Globus pallidus (tissue), 1 donor: ENCODE data around the gene RGPD3.
"Not testable (repeated sequence)": the region's sequence is repeated elsewhere in the genome, so short reads cannot be mapped to it uniquely, and the experiment has no call there.

Experiments used
- DNase-seq: peaks from one replicate; pipeline ENCODE4 v3.0.0-alpha.2; 2015; ENCODE audit warnings: low spot score

The RGPD3 gene

DNA sequence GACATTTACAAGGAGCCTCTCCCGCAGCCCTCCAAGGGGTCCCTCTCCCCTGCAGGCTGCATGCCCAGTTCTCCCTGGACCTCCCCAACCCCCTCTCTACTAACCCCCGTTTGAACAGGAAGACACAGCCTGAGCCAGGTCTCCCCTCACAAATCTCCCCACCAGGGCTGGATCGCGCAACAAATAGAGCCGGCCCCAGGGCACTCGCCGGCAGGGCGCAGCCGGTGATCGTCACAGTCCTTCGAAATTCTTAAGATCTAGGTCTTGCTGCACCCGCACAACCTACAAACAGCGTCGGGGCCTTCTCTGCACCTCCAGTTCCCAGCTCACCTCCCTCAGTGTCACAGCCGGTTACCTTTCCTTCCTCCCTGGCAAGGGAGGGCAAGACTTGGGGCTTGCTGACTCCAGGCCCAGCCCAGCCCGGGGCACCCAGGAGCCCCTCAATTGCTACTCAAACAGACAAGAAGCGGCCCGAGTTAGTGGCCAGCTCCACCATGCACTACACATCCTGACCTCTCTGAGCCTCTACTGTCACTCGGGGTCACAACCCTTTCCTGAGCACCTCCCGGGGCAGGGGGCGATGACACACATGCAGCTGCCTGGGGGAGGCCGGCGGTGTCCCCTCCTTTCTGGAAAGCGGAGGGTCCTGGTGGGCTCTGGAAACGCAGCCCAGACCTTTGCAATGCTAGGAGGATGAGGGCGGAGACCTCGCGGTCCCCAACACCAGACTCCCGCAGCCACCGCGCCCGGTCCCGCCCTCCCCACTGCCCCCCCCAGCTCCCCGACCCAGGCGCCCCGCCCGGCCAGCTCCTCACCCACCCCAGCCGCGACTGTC, 18.6 kb upstream of the RGPD3 start, which contains the start of gene CD8B2:
CD8B2 (plus strand) TSS at position 814 of the 835 bp plus-strand sequence. CDS start 63 bp downstream, outside the sequence.
- DNase-seq = not testable (repeated sequence)

DNA sequence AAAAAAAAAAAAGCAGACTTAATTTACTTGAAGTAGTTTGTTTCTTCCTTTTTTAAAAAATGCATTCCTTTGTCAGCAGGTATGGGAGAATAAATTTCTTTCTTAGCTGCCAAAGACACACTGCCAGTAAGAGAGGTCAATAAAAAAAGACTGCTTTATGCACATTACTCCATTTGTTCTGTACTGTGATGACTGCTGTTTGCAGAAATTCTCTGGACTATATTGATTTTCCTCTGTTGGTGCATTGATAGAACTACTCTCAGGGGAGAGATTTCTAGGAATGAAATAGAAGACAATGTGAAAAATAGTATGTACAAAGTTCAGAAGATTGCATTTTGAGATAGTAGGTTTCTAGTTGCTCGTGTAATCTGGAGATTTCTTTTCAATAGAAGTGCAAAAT, 11.3 kb upstream of the RGPD3 start:
- DNase-seq = not testable (repeated sequence)

DNA sequence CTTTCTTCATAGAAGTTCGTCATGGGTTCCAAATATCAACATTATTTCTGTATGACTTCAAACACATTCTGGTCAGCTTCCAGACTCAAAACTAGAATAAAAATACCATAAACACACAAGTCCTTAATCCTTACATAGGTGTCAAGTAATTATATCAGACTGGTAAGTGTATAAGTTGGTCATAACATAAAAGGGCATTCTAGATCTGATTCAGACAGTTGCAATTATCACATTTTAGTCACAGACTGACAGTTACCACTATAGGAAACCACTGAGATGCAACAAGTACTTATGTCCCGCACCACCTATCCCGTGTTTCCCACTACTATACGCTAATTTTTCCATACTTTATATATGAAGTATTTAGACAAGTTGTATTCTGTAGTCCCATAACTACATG, 9.4 kb upstream of the RGPD3 start:
- DNase-seq = not testable (repeated sequence)

DNA sequence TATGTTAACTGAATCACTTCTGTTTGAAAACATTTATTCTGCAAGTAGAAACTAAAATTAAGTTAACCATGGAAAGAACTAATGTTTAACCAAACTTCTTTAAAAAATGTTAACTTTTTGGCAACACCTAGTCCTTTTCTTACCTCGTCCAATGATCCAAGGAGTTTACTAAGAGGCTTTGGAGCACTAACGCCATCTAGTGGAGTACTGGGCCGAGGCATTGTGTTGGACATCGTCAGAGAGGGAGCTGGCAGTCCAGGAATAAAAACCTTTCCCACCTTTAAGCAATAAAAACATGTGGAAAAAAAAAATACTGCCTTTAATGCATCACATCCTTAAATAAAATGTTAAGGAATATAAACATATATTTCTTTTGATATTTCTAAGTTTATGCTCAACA, 2.4 kb upstream of the RGPD3 start:
- DNase-seq = not testable (repeated sequence)

DNA sequence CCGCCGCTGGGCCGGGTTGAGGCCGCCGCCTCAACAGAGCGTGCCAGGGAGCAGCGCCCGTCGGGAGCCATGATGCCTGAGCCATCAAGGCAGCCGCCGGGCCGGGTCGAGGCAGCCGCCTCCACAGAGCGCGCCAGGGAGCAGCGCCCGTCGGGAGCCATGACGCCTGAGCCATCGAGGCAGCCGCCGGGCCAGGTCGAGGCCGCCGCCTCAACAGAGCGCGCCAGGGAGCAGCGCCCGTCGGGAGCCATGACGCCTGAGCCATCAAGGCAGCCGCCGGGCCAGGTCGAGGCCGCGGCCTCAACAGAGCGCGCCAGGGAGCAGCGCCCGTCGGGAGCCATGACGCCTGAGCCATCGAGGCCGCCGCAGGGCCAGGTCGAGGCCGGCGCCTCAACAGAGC, 697 bp downstream of the RGPD3 start:
- not testable (repeated sequence) for DNase-seq

DNA sequence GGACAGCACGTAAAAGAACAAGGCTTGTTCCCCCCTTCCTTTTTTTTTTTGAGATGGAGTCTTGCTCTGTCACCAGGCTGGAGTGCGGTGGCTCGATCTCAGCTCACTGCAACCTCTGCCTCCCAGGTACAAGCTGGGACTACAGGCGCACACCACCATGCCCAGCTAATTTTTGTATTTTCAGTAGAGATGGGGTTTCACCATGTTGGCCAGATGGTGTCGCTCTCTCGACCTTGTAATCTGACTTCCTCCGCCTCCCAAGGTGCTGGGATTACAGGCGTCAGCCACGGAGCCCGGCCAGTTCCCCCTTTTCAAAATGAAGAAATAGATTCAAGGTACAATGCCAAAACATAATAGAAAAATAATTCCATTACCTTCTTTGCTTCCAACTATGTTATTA, 6.3 kb downstream of the RGPD3 start:
- DNase-seq = not testable (repeated sequence)

DNA sequence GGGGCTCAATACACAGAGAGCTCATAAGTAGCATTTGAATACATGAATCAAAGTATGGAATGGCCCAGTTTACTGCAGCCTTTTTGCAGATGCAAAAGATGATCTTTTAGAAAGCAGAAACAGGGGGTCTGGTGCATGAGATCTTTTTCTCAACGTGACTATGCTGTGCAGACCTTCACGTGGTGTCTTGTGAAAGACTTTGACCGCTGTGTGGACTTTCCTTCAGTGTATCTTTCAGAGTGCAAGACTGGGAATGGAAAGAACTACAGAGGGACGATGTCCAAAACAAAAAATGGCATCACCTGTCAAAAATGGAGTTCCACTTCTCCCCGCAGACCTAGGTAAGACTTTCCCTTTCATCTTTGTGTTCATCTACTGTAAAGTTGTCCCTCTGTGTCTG, 77.5 kb downstream of the RGPD3 start:
- not testable (repeated sequence) for DNase-seq

DNA sequence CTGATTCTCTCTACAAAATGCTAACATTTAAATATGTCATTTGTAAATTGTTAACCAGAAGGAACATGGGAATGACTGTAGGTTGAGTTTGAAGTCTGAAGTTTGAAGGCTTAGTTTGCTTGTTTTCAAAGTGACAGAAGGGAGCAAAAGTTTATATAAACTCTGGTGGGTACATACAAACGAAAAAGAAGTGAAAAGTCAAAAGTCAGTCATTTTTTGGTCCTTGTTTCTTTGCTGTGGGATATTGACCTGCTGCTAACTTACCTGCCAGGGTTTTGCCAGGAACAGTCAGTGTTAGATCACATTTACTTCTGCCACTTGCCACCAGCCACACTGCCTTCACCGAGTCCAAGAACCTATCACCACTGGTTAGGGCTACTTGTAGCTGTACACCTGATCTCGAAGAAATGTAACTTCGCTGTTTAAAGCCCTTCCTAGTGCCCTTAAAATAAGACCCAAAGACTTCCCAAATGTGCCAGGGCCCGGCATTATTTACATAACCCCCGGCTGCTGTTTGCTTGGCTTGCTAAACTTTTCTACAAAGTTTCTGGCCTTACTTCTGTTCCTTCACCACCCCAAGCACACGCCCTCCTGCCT, 79.3 kb downstream of the RGPD3 start:
- not testable (repeated sequence) for DNase-seq

DNA sequence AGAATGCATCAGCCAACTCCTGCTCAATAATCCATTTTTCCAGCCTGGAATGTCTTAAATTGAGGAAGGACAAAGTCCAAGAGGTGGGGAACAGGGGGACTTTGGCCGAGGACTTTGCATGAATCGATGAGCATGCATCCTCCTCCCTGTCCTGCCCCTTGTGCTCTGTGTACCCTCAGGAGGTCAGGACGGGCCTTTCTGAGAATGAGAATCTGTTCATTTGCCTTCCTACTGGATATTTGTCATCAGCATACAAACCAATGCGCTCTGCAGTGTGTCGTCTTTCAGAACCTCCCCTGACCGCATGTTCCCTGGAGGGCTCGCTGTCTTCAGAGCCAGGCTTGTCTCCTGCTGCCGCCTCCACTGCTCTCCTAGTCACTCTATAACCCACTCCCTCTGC, 83.7 kb downstream of the RGPD3 start:
- not testable (repeated sequence) for DNase-seq

DNA sequence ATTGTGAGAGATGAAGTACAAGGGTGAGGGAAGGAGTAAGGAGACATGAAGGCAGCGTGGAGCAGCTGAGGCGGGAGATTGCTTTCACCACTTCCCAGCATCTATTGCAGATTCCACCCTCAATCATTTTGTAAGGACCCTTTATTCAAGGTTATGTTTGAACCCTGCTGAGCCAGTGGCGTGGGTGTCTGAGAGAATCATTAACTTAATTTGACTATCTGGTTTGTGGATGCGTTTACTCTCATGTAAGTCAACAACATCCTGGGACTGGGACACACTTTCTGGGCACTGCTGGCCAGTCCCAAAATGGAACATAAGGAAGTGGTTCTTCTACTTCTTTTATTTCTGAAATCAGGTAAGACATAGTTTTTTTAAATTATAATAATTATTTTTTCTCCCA, 86.3 kb downstream of the RGPD3 start:
- DNase-seq = not testable (repeated sequence)

DNA sequence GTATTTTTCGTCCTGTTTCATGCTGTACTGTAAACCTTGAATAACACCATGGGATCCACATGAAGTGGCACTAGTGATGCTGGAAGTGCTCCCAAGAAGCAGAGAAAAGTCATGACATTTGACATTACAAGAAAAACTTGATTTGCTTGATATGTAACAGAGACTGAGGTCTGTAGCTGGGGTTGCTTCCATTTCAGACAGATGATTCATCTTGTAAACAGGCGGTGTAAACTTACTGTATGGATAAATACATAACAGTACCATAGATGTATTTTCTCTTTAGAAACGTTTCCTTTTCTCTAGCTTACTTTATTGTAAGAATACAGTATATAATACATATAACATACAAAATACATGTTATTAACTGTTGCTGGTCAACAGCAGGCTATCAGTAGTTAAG, 88.6 kb downstream of the RGPD3 start:
- not testable (repeated sequence) for DNase-seq

DNA sequence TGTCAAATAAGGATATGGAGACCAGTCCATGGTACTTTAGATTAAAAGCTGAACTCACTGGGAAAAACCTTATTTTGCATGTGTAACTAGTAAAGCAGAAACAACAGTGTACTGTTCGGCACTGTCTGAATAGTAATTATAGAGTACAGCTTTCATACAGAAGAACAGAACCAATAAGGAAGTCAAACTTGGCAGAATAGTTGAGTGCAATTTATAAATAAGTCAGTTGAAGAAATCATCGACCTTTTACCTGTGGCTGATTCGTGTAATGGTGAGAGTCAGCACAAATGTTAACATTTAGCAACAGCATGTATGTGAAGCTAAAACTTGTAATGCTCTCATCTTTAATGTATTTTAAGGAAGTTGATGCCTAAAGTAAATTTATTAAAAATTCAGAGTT, 99.0 kb downstream of the RGPD3 start:
- DNase-seq = not testable (repeated sequence)

DNA sequence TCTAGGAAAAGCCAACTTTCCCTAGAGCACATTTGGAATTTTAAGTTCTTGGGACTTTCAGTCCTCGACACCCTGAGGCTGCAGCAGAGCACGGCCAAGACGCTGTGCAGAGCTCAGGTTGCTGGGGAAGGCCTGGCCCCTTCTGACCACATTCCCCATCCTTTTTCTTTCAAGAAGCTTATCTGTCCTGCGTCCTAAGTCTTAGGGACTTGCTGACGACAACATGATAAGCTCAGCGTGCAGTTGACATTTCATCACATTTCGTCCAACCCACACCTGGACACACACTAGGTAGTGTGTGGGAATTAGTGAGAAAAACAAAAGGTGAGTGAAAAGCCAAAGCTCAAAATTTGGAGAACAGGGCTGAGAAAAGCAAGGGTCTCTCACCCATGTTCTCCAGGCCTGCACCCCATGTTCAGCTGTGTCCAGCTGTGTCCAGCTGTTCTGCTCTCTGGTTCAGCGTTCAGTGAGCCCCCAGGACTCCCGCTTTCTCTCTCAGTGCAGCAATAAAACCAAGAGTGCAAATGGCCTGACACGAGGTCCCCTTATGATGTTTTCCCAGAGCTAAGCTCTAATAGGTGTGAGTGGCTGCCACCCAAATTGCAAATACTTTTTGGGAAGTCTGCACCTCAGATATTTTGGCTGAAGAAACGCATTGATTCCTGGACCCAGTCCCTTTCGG, 101.9 kb downstream of the RGPD3 start:
- no peak for DNase-seq

DNA sequence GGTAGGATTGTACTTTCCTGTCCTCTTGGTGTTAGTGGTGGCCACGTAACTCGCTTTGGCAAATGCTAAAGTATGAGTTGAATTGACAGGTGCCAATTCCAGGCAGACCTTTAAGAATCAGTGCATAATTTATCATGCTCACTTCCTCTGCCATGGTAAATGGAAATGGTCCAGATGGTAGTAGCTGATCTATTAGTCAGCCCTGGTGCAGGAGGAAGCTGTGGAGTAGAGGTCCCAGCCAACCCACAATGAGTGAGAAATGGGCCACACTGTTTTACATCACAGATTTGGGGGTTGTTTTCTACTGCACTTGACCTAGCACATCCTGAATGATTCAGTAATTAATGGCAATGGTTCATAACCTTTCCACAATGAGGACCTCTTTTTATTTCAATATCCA, 104.4 kb downstream of the RGPD3 start:
- DNase-seq = no peak

DNA sequence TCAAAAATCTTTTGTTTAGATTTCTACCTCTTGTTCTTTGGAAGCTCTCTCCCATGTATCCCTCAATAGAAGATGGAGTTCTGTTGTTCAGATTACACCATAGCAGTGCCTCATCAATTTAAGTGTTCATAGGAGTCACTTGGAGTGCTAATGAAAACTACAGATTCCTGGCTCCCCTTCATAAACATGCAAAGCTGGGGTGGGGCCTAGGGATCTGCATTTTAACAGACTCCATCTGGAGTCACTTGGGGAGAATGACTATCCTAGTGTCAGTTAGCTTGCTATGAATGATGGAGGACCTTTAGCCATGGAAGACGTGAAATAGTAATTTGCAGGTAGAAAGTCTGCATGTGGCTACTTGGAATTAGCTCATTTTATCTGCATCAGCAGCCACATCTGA, 105.4 kb downstream of the RGPD3 start:
- DNase-seq = no peak

DNA sequence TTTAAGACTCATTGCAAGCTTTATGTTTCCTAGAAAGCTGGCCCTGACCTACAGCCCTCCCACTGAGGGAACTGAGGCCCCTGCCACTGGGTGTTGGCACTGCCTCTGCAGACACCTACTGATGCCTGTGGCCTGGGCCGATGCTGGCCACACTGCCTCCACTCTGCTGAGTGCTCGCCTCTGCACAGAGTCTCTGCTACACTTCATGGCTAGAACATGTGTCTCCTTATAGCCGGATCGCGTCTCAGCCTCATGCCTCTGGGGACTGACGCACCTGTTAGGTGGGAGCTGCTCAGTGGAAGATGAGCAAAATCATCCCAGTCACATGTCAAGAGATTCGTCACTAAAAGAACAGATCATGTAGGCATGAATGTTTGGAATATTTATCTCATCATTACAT, 108.7 kb downstream of the RGPD3 start:
- DNase-seq = no peak

DNA sequence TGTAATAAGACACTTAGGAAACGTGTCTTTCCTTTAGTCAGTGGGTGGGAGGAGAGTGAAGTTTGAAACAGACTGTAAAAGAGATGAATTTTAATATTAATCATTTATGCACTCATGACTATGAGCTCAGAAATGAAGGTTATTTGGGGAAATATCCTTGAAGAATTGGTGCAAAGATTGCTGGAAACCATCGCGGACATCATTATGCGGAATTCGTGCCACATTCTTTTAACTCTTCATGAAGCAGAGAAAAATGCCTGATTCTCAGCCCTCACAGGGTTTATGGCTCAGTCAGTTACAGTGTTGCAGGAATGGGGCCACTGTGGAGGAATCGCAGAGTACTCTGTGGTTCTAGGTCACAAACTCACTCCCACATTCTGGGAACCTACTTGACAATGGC, 109.7 kb downstream of the RGPD3 start:
- DNase-seq = no peak

DNA sequence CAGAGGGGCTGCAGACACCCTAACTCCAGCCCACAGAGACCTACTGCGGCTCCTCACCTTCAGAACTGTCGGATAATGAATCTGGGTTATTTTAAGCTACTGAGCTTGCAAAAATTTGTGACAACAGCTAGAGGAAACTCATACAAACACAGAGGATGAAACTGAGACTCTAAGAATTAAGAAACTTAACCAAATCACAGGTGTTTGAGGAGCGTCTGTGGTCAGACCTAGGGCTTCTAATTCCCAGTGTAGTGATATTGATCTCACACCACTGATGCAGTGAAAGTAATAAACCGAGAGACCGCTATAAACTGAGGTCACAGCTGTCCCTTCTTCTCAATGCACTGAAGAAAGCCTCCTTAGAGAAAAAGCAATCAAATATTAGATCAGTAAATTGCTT, 110.1 kb downstream of the RGPD3 start:
- no peak for DNase-seq

DNA sequence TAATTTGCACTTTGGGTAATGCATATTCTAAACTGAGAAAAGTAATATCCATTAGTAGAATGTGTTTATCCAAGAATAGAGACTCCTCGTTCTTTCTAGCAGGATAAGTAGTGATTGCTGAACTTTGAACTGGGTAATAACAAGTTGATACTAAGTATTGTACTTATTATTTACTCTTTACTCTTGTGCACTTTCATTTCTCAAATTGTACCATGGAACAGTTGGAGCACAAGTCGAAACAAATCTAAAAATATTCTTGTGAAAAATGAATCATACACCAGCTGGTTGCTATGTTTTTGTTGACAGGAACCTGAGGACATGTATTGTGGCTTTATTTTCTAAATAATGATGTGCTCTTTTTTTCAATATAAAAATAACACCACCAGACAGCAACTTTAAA, 111.9 kb downstream of the RGPD3 start:
- no peak for DNase-seq

DNA sequence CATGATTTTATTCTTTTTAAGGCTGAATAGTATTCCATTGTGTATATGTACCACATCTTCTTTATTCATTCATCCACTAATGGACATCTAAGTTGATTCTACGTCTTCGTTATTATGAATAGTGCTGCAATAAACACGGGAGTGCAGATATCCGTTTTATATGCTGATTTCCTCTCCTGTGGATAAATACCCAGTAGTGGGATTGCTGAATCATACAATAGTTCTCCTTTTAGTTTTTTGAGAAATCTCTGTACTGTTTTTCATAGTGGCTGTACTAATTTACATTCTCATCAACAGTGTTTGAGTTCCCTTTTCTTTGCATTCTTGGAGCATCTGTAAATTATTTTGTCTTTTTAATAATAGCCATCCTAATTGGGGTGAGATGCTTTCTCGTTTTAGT, 114.5 kb downstream of the RGPD3 start:
- DNase-seq = no peak

DNA sequence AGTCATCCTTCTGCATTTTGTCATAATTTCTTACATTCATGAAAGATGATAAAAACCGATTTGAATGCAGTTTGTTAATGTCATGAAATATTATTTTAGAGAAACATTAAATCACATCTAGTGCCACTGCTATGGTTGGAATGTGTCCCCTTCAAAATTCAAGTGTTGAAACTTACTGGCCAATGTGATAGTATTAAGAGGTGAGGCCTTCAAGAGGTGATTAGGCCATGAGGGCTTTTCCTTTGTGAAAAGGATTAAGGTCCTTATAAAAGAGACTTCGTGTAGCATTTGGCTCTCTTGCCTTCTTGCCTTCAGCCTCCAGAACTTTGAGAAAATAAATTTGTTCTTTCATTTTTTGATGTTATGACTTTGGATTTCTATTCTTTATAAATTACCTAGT, 117.2 kb downstream of the RGPD3 start:
- DNase-seq = no peak

DNA sequence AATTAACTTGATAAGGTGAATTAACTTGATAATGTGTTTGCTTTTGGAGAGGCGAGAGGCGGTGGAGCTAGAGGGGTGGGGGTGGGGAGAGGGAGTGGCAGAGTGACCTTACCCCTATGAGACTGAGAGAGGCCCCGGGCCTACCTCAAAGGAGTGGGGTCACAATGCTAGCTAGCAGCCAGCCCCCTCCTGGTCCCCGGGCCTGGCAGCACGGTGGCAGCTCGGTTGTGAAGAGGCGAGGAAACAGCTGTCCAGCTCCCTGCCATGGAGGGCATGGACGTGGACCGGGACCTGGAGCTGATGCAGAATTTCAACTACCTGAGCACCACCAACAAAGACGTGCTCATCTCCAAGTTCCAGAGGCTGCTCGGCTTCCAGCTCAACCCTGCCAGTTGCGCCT, 123.9 kb downstream of the RGPD3 start:
- DNase-seq = no peak

DNA sequence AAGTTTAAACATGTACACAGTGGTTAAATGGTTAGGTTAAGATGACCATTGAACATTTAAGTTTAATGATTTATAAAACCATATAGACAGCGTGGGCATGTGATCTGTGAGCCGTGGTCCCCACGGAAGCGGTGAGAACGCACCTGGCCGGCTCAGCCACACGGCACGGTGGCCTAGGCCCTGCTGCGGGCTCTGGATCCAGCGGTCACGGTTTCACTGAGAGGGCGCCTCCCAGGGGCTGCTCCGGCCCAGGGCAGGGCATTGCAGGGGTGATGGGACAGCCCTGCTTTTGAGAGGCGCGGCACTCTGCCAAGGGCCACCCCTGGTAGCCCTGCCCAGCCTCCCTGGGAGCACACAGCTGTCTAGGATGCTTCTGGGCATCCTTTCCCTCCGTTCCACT, 124.9 kb downstream of the RGPD3 start:
- no peak for DNase-seq
